Transverse colon (tissue), 3 donors: Measurements from ENCODE around the gene EPHA5.

Experiments
- POLR2A ChIP-seq: fragments of 450-650 bp; IDR thresholded peaks from one replicate; pipeline ENCODE4 v1.6.1; 2016; ENCODE audit warnings: antibody characterized with exemption, mild to moderate bottlenecking, moderate library complexity
- POLR2AphosphoS5 ChIP-seq, 3 donors: sonication (generic); formaldehyde crosslinking; IDR thresholded peaks; one replicate each; pipeline ENCODE4 v1.6.1; 2016; ENCODE audit warnings: antibody characterized with exemption in 3 of 3

- TF ChIP-seq POLR2A (no peak), POLR2AphosphoS5 (IDR thresholded peaks at IDR 0.05) (no peak)
Measured at GRCh38 chr4:65358914-65359313, 311.4 kb downstream of the EPHA5 start.
